ENCODE measurements around the gene NDN. TPM values are rescaled to one million over a fixed set of nuclear protein-coding genes. Genes with fewer than 3 reads are reported as not detected.
A peak's percentile ranks its signal among the peaks of the same experiment; 100 is the strongest.

NDN gene
- total RNA-seq, 1 donor from 2014 or later = 40.0 TPM

GRCh38 chr15:23645371-23646164 is 41.5 kb downstream of the NDN start:
- intact Hi-C loops (cut with DNase I) = no loop called here
- ATAC-seq (no peak), DNase-seq (ENCODE audit: missing footprints) (no peak)

- intact Hi-C loops (cut with DNase I) = loop anchor here (5.0 kb wide), 1 partner anchor 232 kb away; no protein-coding TSS in a partner anchor
- ATAC-seq = no peak
- no peak for DNase-seq (ENCODE audit: missing footprints)
Observed at GRCh38 chr15:23644829-23645228, 42.3 kb downstream of the NDN start.

- peak; percentile 57 for ATAC-seq
- no peak for DNase-seq (ENCODE audit: missing footprints)
- intact Hi-C loops (cut with DNase I) = loop anchor here (5.0 kb wide), 1 partner anchor 235 kb away; no protein-coding TSS in a partner anchor
Observed at GRCh38 chr15:23642413-23643044, 44.6 kb downstream of the NDN start.

Other genes starting within 250 kb of the NDN start
- gene GOLGA6L2, start 240.1 kb downstream of the NDN start, total RNA-seq = not detected
- gene MKRN3, start 121.6 kb downstream of the NDN start, total RNA-seq = 0.97 TPM
- gene MAGEL2, start 39.4 kb downstream of the NDN start, total RNA-seq = not detected

Measured in Right ventricle myocardium inferior (tissue), 1 donor.